KOPT-K1 (cell line): Measurements from ENCODE around the gene SQSTM1.
"Not testable (repeated sequence)": the region's sequence is repeated elsewhere in the genome, so short reads cannot be mapped to it uniquely, and the experiment has no call there.

Experiments used
- H3K27ac ChIP-seq: fragments of 200-600 bp; sonication (generic); 2 replicates; pipeline ENCODE4 v1.5.1; 2016; ENCODE audit warnings: antibody characterized with exemption, mild to moderate bottlenecking, low read depth, low read length; ENCODE audit not compliant: poor library complexity, severe bottlenecking
- H3K36me3 ChIP-seq: fragments of 200-600 bp; sonication (generic); 2 replicates; pipeline ENCODE4 v1.5.1; 2017; ENCODE audit warnings: antibody characterized with exemption, mild to moderate bottlenecking, low read length, moderate library complexity; ENCODE audit not compliant: insufficient read depth
- H3K9me3 ChIP-seq: fragments of 200-600 bp; sonication (generic); 2 replicates; pipeline ENCODE4 v1.5.1; 2017; ENCODE audit warnings: antibody characterized with exemption, low read length, mild to moderate bottlenecking; ENCODE audit not compliant: insufficient read depth, poor library complexity, severe bottlenecking

SQSTM1 gene

DNA sequence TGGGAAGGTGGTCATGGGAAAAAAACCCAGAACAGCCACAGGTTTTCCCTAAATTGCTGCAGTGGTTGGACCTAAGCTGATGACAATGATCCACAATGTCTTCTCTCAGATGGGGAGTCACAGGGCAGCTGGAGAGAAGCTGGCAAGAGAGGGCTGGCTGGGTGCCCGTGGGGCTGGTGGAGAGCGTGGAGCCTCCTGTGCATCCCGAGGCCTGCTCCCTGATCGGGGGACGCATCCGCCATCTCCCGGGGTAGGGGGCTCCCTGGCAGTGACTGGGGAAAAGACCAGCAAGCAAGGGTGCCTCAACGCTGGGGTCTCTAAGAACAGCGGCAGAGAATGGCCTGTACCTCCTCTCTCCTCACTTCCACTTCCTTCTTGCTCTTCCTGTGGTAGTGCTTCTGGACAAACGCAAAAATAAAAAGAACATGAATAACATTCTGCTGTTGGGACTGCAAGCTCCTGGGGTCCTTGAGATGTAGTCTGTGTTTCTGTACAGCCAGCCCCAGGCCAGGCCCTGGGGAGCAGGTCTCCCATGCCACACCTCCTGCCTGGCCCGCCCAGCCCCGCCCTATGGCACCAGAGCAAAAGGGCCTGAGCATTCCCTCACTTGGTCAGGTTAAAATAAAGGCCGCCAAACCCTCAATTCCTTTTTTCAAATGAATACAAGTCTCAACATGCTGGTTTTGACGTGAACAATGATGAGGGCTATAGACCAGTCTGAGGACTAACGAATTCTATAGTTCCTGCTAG is 45.0 kb downstream of the SQSTM1 start:
- Histone ChIP-seq H3K9me3 (peaks cover 5% of the 10 kb centered on the region), H3K27ac (no peak overlapping the region), H3K36me3 (peaks cover 77% of the 10 kb centered on the region)

DNA sequence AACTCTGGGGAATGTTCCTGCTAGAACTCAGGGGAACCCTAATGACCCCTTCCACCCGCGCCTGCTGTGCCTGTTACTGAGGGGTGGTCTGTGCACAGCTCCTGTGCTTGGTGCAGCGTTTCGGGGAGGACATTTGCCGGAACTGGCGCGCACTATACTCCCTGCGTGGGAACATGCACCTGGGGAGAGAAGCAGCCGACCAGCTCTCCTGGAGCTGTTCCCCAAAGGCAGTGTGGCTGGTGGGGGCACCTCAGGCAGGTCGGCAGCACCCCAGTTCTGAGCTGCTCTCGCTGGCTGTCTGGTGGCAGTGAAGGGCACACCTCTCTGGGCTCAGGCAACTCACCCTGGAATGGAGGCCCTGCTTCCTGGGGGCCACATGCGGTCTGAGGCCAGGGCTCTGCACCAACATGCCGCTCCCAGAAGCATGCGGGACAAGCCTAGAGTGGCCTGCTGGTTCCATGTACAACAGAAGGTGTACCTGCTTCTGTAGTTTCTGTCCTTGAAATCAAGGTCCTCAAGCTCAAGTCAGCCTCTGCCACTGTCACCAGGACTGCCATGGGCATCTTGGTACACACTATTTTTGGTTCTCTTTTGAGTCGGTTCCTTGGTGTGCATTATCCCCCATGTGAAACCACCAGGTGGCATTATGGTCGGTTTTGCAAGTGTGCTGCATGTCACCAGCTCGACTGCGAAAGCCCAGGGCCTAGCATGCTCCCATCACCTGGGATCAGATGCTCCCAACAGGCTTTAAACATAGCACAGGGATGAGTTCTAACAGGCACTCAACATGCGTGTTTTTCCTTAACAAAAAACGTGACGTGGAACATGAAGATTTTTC is 45.8 kb downstream of the SQSTM1 start:
- Histone ChIP-seq H3K9me3 (peaks cover 5% of the 10 kb centered on the region), H3K27ac (no peak overlapping the region), H3K36me3 (peaks cover 85% of the 10 kb centered on the region)

DNA sequence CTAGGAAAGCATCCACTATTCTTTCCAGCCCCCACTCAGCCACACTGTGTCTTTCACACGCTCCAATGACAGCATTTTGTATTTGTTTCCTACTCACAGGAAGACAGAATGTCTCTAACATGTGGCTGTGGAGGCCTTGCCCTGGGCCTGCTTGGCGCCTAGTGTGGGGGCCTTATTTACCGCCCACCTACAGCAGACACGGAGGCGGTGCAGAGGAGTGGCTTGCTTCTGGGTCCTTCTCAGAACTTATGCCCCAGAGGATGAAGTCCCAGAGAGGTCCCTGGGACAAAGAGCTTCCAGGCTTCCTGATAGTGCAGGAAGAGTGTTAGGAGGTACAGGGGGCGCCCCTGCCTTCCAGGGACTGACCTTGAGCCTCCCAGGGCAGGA is 46.4 kb downstream of the SQSTM1 start:
- peaks cover 86% of the 10 kb centered on the region for H3K36me3 ChIP-seq
- peaks cover 5% of the 10 kb centered on the region for H3K9me3 ChIP-seq
- no peak overlapping the region for H3K27ac ChIP-seq

DNA sequence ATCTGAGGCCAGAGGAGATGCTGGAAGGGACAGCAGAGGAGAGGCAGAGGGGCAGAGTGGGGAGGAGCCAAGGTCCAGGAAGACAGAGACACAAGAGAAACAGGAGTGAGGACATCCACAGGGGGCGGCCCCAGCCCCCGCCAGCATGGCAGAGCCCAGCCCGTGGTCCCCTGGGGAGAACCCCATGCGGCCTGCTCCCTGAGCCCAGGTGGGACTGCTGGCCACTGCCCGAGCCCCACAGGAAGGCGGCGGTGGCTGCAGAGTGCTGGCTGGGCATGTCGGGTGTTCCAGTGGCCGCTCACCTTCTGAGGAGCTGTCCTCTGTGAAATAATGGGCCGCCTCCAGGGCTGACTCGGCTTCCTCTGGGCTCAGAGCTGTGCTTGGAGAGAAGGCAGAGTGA is 46.8 kb downstream of the SQSTM1 start:
- no peak overlapping the region for H3K27ac ChIP-seq
- H3K36me3 ChIP-seq: peaks cover 86% of the 10 kb centered on the region
- peaks cover 1% of the 10 kb centered on the region for H3K9me3 ChIP-seq

DNA sequence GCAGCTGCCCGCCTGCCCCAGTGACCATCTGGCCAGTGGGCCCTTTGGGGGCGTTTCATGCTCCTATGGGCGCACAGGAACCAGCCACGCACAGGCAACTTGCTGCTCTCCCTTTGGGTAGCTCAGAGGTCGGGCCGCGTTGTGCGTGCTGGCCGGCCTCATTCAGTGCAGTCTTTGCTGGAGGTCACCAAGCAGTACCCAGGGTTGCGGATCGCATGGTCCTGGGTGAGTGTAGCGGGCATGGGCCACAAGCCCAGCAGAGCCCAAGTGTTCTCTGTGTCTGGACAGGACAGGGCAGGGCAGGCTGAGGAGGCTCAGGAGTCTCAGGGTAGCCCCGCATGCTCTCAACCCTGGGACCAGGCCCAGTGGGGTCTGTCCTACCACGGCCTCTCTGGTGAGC is 47.8 kb downstream of the SQSTM1 start:
- Histone ChIP-seq H3K36me3 (peaks cover 86% of the 10 kb centered on the region), H3K27ac (no peak overlapping the region), H3K9me3 (no peaks in the 10 kb centered on the region)

DNA sequence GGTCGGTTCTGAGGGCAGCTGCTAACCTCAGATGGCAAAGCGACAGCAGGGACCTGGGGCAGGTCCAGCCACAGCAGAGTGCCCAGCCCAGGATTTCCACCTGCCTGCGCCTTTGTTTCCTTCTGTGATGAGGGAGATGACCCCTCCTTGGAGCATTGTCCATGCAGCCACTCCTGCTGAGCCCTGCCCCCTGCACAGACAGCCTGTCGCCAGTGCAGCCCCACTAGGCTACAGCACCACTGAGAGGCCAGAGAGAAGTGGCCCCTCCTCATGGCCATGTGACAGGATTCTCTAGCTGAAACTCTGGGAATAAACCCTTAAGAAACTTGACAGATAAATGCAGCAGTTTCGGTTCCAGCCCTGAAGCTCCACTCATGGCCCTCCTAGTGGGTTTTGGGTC is 48.4 kb downstream of the SQSTM1 start:
- no peaks in the 10 kb centered on the region for H3K9me3 ChIP-seq
- H3K27ac ChIP-seq: no peak overlapping the region
- peaks cover 86% of the 10 kb centered on the region for H3K36me3 ChIP-seq

DNA sequence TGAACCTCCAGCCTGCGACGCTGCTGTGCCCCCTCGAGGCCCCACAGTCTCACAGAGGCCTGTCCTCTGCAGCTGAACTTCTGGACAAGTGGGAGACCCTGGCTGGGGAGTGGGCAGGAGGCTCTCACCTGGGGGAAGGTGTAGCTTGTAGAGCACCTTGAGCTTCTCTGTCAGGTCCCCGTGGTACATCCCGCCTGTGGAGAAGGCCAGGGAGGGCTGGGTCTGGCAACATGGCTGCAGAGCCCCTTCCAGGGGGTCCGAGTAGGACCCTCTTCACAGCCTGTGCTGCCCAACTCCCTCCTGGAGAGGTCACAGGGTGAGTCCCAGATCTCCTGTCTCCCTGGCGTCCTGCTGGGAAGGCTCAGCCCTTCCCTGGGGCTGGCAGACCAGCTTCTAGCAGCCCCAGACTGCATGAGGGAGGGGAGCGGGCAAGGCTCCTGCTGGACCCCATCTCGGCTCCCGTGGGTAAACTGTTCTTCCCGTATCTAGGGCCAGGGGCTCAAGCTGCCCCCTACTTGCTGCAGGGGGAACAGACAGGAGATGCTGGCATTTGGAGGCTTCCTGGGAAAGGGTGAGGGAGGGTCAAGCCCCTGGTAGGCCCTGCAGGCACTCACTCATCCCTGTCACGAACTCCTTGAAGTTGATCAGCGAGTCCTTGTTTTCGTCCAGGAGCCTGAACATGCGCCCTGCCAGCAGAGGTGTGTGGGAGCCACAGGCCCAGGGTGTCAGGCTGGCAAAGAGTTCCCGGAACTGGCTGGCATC is 49.1 kb downstream of the SQSTM1 start:
- Histone ChIP-seq H3K36me3 (peaks cover 87% of the 10 kb centered on the region), H3K27ac (no peak overlapping the region), H3K9me3 (no peaks in the 10 kb centered on the region)

DNA sequence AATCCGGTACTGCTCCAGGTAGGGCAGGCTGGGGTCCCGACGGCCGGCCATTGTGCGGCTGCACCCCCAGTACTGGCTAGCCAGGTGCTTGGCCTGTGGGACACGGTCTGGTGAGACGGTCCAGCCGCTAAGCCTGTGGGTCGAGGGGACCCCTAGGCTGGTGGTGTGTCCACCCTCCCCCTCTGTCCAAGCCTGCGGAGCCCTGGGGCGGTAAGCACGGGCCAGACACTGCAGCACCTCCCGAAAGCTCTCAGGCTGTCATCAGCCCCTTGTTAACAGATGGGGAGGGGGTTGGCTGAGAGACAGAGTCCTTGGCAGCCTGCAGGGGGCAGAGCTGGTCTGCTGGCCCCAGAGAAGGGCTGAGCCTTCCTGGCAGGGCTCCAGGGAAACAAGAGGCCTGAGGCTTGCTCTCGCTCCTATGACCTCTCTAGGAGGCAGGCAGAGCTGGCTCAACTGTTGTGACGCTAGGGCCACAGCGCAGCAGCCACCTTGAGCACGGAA is 49.7 kb downstream of the SQSTM1 start:
- no peak overlapping the region for H3K27ac ChIP-seq
- no peaks in the 10 kb centered on the region for H3K9me3 ChIP-seq
- H3K36me3 ChIP-seq: peaks cover 87% of the 10 kb centered on the region

DNA sequence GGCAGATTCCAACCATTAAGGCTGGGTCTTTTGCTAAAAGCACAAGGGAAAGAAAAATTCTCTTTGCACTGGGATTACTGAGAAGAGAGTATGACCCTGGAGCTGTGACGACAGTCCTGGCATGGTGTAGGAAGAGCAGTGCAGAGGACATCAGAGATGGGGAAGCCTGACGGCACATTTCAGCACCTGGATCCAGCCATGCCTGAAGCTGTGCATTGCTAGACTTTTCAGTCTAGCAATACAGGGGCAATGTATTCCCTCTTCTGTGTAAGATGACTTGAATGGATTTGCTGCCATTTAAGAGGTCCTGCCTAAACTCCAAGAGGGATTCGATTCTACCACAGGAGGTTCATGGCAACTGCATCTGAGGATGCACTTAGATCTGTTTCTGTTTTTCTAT is 50.2 kb downstream of the SQSTM1 start:
- H3K9me3 ChIP-seq: no peaks in the 10 kb centered on the region
- no peak overlapping the region for H3K27ac ChIP-seq
- H3K36me3 ChIP-seq: peaks cover 89% of the 10 kb centered on the region

DNA sequence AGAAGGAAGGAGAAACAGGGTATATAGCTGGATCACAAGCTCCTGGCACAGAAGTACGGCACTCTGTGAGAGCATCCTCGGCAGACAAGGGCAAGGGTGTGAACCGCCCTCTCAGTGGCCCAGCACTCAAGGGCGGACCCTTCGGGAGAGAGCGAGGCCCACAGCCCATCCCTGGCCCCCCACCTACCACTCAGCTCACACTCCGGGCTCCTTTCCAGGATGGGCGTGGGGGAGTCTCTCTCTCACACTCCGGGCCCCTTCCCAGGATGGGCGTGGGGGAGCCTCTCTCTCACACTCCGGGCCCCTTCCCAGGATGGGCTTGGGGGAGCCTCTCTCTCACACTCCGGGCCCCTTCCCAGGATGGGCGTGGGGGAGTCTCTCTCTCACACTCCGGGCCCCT is 50.8 kb downstream of the SQSTM1 start:
- not testable (repeated sequence) for H3K27ac ChIP-seq, H3K9me3 ChIP-seq
- peaks cover 91% of the 10 kb centered on the region for H3K36me3 ChIP-seq

DNA sequence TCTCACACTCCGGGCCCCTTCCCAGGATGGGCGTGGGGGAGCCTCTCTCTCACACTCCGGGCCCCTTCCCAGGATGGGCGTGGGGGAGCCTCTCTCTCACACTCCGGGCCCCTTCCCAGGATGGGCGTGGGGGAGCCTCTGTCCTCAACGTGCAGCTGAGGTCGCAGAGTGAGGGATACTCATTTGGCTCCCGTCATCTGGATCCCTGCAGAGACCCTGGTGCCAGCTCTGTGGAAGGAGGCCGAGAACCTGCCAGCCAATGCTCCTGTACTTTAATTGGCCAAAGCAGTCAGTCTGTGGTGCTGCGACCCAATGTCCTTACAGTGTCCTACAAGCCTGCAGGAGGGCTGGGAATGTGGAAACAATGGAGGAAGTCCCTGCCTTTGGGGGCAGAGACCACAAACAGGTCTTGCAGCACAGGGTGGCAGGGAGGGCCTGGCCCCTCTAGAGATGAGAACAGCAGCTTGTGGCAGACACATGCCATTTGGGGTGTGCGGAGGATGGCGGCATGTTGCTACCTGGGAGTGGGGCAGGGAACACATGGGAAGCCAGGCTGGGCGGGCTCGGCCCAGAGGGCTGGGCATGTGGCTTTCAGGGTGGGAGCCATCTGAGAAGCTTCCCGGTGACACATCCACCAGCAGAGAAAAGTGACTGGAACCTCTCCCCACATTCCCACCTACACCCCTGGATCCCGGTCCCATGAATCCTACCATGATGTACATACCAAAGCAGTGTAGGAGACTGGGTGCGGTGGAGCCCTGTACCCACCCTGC is 51.5 kb downstream of the SQSTM1 start:
- Histone ChIP-seq H3K36me3 (peaks cover 89% of the 10 kb centered on the region), H3K27ac (no peak overlapping the region), H3K9me3 (no peaks in the 10 kb centered on the region)

DNA sequence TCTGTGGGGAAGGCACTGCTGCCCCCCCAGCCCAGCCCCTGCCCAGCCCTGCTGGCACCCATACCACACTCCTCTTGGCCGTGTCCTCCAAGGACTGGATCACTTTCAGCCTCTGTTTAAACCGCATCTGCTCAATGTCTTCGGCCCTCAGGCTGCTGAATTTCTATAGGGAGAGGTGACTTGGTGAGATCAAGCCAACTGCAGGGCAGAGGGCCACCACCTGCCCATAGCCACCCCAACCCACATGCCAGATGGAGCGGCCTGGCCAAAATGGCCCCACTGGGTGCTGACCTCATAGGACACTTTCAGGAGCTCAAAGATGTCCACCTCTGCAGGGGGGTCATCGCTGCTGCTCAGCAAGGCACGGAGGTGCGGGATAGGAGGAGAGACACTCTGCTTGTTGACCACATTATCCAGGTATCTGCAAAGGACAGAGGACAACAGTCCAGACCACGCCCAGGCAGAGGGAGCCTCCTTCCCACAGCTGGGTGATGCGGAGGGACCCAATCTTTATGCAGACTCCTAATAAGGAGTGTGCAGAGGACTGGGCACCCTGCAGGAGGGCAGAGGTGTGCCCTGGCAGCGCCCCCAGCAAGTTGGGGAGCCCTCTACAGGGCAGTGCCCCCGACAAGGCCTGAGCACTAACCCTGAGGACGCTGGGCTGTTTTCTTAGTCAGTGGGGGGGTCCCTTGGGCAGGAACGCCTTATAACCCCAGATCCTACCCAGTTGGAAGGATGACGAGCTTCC is 52.3 kb downstream of the SQSTM1 start:
- peaks cover 92% of the 10 kb centered on the region for H3K36me3 ChIP-seq
- H3K27ac ChIP-seq: no peak overlapping the region
- H3K9me3 ChIP-seq: no peaks in the 10 kb centered on the region

DNA sequence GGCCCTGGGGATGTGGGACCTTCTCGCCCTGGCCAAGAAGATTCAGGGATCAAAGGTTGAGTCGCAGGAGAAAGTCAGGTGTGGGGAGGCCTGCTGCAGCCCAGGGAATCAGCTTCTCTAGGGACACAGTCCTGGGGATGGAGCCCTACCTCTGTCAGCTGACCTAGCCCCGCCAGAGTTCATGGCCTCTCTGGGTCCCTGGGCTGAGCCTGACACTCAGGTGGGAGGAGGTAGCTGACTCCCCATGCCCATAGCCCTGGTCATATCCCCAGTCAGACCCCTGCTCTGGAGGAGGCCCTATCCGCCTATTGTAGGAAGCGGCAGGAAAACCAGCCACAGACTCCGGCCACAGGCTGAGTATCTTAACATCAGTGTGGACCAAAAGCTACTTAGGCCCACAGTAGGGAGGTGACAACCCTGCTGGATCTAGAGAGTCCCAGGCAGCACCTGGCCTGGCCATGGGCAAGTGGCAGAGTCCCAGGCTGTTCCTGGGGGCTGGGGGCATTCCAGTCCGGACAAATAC is 52.9 kb downstream of the SQSTM1 start:
- Histone ChIP-seq H3K27ac (no peak overlapping the region), H3K36me3 (peaks cover 89% of the 10 kb centered on the region), H3K9me3 (no peaks in the 10 kb centered on the region)

DNA sequence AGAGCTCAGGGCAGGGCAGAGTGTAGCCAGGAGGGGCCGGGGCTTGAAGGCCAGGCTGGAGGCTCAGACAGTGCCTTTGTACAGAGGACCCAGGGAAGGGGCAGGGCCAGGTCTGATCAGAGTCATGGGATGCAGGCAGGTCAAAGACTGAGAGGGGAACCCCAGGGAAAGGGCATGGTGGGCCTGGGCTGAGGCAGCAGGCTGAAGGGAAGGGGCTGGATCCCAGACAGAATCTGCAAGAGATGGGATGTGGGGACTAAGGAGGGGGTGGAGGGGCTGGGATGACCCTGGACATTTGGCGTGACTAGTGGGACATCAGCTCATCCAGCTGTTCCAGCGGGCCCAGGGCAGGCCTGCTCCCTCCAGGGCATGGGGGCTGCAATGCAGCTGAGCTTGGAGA is 53.4 kb downstream of the SQSTM1 start:
- H3K27ac ChIP-seq: no peak overlapping the region
- no peaks in the 10 kb centered on the region for H3K9me3 ChIP-seq
- peaks cover 88% of the 10 kb centered on the region for H3K36me3 ChIP-seq
